ENCODE data around the gene TPD52L1.
"Not testable (repeated sequence)": the region's sequence is repeated elsewhere in the genome, so short reads cannot be mapped to it uniquely, and the experiment has no call there.

Gene TPD52L1

GRCh38 chr6:125123051-125123450, 30.5 kb upstream of the TPD52L1 start (continued):
- TF ChIP-seq POU6F1 (CRISPR knock-in tag; IDR thresholded peaks at IDR 0.05; ENCODE audit: borderline replicate concordance, low read depth) = no peak
- TF ChIP-seq ZNF70 (CRISPR knock-in tag; IDR thresholded peaks at IDR 0.05) = no peak
- no peak for TF ChIP-seq RARB (CRISPR knock-in tag; IDR thresholded peaks at IDR 0.05)
- TF ChIP-seq ZFP30 (CRISPR knock-in tag; IDR thresholded peaks at IDR 0.05) = no peak
- no peak for TF ChIP-seq CSDC2 (CRISPR knock-in tag; IDR thresholded peaks at IDR 0.05)

DNA sequence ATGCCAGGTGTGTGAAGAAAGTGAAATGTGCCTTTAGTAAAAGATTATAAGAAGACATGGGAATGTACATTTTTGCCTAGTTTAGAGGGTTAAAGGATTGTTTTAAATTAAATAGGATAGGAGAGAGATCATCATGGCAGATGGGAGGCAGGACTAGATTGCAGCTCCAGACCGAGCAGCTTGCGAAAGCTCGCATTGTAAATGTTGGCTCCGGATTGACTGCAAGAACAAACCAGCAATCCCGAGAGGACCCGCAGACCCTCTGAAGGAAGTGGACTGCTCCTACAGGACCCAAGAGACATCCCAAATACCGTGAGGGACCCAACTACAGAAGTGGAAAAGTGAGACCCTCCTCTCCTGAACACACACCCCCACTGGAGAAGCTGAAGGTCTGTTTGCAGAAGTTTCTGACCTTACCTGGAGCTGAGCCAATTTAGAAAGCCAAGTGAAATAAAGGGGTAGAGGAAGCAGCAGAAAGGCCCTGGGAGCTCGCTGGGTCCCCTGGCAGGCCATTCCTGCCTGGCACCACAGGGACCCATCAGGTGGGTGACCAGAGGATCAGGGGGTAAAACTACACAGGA, 30.0 kb upstream of the TPD52L1 start:
- TF ChIP-seq PPARA (CRISPR knock-in tag; IDR thresholded peaks at IDR 0.05; ENCODE audit: borderline replicate concordance) (no peak), POU6F1 (CRISPR knock-in tag; IDR thresholded peaks at IDR 0.05; ENCODE audit: borderline replicate concordance, low read depth) (no peak), BACH2 (CRISPR knock-in tag; IDR thresholded peaks at IDR 0.05; ENCODE audit: borderline replicate concordance) (no peak), CSDC2 (CRISPR knock-in tag; IDR thresholded peaks at IDR 0.05) (no peak), ISL1 (CRISPR knock-in tag; IDR thresholded peaks at IDR 0.05) (no peak), TSHZ2 (CRISPR knock-in tag; IDR thresholded peaks at IDR 0.05) (no peak), ZFP3 (CRISPR knock-in tag; IDR thresholded peaks at IDR 0.05) (no peak), ARNTL (CRISPR knock-in tag; IDR thresholded peaks at IDR 0.05; ENCODE audit: borderline replicate concordance, low read depth) (no peak), CSRNP3 (CRISPR knock-in tag; IDR thresholded peaks at IDR 0.05) (no peak)
- TF ChIP-seq, protein P1, sequence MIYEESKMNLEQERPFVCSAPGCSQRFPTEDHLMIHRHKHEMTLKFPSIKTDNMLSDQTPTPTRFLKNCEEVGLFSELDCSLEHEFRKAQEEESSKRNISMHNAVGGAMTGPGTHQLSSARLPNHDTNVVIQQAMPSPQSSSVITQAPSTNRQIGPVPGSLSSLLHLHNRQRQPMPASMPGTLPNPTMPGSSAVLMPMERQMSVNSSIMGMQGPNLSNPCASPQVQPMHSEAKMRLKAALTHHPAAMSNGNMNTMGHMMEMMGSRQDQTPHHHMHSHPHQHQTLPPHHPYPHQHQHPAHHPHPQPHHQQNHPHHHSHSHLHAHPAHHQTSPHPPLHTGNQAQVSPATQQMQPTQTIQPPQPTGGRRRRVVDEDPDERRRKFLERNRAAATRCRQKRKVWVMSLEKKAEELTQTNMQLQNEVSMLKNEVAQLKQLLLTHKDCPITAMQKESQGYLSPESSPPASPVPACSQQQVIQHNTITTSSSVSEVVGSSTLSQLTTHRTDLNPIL (CRISPR knock-in tag; IDR thresholded peaks at IDR 0.05; ENCODE audit: low read depth) = no peak
- no peak for ATAC-seq

GRCh38 chr6:125124049-125124669, 29.4 kb upstream of the TPD52L1 start:
- no peak for TF ChIP-seq ZNF8 (CRISPR knock-in tag; IDR thresholded peaks at IDR 0.05)
- TF ChIP-seq PPARA (CRISPR knock-in tag; IDR thresholded peaks at IDR 0.05; ENCODE audit: borderline replicate concordance) = no peak
- no peak; the same call in 2 of the 3 replicates for ATAC-seq

DNA sequence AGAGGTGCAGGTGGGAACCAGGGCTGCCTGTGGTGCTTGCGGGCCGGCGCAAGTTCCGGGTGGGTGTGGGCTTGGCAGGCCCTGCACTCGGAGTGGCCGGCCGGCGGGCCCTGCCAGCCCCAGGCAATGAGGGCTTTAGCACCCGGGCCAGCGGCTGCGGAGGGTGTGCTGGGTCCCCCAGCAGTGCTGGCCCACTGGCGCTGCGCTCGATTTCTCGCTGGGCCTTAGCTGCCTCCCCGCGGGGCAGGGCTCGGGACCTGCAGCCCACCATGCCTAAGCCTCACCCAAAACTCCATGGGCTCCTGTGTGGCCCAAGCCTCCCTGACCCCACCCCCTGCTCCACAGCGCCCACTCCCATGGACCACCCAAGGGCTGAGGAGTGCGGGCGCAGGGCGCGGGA, 27.7 kb upstream of the TPD52L1 start:
- not testable (repeated sequence) for ATAC-seq

DNA sequence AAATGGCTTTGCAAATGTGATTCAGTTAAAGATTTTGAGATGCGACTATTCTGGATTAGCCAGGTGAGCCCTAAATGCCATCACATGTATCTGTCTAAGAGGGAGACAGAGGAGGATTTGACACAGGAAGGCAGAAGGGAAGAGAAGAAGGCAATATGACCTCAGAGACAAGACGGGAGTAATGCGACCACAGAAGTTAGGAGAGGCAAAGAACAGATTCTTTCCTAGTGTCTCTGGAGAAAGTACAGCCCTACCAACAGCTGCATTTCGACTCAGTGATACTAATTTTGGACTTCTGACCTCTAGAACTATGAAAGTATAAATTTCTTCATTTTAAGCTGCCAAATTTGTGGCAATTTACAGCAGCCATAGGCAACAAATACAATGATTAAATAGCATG, 24.2 kb upstream of the TPD52L1 start:
- ATAC-seq = no peak
- TF ChIP-seq ZNF565 (CRISPR knock-in tag; conservative IDR thresholded peaks at IDR 0.05; ENCODE audit: low read depth) (no peak), ZC3H10 (CRISPR knock-in tag; IDR thresholded peaks at IDR 0.05) (no peak), TOX (CRISPR knock-in tag; IDR thresholded peaks at IDR 0.05; ENCODE audit: borderline replicate concordance) (no peak), CSRNP3 (CRISPR knock-in tag; IDR thresholded peaks at IDR 0.05) (no peak), TSHZ2 (CRISPR knock-in tag; IDR thresholded peaks at IDR 0.05) (no peak)
- TF ChIP-seq, protein P1 (CRISPR knock-in tag; IDR thresholded peaks at IDR 0.05; ENCODE audit: low read depth) = no peak

All from SK-N-SH treated with all-trans-retinoic acid at 6 μM for 48 hours (cell line).